CD4-positive, alpha-beta T cell treated with Interleukin-1 beta for 1 hour (primary cell): ENCODE results near the gene CD300C.
"Not testable (repeated sequence)": the region's sequence is repeated elsewhere in the genome, so short reads cannot be mapped to it uniquely, and the experiment has no call there.

ENCODE experiments used
- DNase-seq, 2 donors: peaks; one replicate each; pipeline ENCODE4 v3.0.0-alpha.2; 2020 to 2022

Gene CD300C

DNA sequence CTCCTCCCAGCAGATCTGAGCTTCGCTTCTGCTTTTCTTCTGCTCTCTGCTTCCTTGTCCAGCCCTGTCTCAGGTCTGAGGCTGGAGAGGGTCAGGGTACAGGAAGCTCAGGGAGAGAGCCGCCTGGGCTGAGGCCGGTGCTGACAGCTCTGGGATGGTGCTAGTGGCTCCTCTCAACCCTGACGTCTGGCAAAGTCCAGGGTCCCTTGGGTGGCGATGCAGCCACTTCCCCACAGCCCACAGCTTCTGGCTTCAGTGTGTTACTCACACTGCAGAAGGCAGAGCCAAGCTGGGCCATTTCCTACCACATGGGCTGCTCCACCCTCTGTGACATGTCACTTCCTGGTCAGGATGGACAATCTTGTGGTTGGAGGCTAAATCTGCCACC, at the start of gene CD300C:
Gene CD300C (minus strand): TSS at position 273 of the 388 bp plus-strand sequence. CDS start 333 bp downstream, outside the sequence.
- DNase-seq: peak in 1 of 2 donors; percentile 71

- DNase-seq: no peak
Measured at GRCh38 chr17:74595037-74595750, 49.3 kb upstream of the CD300C start.

GRCh38 chr17:74592087-74592990, 46.4 kb upstream of the CD300C start, which contains the start of gene CD300LD:
CD300LD (minus strand) TSS chr17:74592283; CDS start chr17:74592202, 81 bp downstream.
- DNase-seq: no peak

DNA sequence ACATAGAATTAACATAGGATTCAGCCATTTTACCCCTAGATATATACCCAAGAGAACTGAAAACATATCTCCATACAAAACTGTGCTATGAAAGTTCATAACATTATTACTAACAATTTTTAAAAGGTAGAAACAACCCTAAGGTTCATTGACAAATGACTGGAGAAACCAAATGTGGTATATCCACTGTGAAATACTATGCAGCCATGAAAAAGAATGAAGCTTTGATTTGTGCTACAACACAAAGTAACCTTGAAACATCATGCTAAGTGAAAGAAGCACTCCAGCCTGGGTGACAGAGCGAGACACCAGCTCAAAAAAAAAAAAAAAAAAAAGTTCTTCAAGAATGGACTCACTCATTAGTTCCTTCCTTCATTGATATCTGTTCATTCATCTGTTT, 45.6 kb upstream of the CD300C start:
- DNase-seq: no peak

DNA sequence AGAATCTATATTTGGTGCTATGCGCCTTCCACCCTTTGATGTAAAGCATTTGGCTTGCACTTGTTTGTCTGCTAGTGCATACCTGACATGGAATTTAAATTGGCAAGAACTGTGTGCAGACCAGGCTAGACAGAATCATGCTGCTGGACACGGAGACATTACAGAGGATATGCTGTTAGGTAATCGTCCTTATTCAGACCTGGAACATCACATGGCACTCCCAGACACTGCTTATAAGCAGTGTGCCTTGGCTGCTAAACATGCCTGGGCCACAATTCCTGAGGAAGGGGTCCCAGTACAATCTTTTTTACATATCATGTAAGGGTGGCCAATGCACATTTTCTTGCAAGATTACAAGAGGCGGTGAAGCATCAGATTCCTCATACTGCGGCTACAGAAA, 39.8 kb upstream of the CD300C start:
- no peak for DNase-seq

DNA sequence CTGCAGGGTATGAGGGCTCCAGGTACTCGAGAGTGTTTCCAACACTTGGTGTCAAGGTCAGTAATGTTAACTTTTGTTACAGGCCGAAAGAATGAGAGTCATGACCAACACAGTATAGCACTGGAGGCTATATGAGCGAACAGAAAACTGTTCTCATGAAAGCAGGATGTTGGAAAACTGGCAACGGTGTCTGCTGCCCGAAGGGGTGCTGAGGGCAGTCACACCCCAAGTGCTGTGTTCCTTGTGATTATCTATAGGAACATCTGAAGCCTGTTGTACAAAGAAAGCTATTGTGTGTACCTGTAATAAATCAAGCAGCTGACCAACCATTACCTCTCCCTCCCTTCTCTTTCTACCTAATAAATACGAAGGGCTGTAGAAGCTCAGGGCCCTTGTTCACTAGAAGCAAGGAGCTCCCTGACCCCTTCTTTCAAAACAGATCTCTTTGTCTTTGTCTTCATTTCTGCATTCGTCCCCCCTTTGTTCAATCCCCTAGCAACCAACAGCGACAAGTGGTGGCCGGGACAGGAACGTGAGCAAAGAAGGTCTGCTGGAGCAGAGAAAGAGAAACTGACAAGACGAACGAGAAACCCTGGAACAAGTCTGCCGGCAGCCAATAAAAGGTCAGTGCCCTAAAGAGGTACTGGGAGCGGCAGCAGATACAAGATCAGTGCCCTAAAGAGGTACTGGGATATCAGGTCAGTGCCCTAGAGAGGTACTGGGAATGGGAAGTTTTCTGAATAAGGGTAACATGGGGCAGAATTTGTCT, 38.6 kb upstream of the CD300C start:
- no peak for DNase-seq

- no peak for DNase-seq
Measured at GRCh38 chr17:74582633-74583032, 36.7 kb upstream of the CD300C start.

GRCh38 chr17:74579900-74580299, 34.0 kb upstream of the CD300C start:
- no peak for DNase-seq

DNA sequence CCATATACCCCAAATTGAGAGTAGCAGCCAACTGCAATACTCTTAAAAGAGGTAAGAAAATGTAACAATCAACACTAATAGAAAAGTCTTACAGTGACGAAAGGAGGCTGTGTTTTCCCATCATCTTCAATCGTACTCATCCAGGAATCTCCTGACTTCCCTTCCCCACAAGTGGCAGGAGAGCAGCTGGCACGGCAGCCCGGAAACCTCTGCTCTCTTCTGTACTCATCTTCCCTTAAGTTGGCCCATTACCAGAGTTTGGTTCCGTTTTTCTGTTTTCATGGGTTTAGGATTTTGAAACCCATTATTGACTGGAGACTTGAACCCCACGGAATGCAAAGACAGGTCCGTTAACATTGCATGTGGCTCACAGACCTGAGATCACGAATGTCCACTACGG, 33.1 kb upstream of the CD300C start:
- no peak for DNase-seq

DNA sequence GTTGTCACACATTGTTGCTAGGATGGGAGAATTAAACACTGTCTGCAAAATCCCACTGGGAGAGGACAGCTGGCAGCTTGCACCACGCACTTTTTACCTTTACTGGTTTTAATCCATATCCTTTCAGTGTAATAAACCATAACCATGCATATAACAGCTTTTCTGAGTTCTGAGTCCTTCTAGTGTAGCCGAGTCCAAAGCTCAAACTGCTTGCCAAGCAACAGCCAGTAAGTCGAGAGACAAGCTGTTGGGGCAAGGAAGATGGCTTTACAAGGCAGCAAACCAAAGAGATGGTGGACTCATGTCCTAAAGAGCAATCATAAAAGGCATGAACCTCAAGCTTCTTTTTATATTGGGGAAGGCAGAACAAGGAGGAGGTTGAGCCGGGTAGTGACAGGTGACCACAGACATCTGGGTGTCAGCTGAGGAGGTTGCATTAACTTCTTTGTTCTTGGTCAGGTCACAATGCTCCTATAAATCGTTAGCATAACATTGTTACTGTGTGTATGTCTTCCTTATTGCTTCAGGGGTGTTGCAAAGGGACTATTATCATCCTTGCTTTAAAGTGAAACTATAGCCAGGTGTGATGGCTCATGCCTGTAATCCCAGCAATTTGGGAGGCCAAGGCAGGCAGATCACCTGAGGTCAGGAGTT, 28.7 kb upstream of the CD300C start:
- DNase-seq: no peak

DNA sequence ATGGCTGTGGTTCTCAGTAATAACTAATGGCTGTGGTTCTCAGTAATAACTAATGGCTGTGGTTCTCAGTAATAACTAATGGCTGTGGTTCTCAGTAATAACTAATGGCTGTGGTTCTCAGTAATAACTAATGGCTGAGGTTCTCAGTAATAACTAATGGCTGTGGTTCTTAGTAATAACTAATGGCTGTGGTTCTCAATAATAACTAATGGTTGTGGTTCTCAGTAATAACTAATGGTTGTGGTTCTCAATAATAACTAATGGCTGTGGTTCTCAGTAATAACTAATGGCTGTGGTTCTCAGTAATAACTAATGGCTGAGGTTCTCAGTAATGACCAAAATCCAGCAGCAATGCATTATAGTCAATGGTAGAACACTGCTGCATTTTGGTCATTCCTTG, 27.7 kb upstream of the CD300C start:
- DNase-seq: not testable (repeated sequence)

DNA sequence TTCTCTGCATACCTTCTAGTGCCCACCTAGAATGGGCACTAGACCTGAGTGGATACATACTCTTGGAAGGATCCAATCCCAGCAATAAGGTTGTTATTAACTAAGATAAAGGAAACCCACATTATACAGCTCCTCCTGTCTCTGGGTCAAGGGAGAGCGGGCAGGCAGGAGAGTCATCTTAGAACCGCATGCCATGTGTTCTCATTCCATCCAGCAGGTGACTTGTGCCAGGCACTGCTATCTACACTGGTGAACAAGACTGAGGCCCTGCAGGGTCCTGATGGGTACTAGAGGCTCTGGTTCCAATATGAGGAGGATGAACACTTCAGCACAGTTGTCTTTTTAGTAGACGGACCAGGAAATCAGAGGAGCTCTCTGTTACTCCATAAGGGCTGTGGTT, 27.3 kb upstream of the CD300C start:
- no peak for DNase-seq

DNA sequence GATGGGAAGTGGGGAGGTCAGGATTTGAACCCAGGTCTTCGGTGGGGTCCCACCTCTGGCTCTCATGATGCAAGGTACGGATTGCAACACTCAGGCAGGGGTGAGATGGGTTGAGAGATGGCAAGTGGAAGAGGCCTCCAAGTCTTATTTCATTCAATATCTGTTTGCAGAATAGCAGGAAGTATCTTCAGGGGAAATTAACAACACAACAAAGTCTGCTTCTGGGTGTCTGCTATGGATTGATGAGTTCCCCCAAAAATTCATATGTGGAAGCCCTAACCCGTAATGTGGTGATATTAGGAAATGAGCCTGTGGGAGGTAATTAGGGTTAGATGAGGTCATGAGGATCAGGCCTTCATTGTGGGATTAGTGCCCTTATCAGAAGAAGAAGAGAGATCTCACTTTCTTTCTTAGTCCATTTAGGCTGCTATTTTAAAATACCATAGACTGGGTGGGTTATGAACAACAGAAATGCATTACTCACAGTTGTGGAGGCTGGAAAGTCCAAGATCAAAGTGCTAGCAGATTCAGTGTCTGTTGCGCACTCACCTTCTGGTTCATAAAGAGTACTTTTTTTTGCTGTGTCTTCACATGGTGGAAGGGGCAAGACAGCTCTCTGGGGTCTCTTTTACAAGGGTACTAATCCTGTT, 25.8 kb upstream of the CD300C start:
- DNase-seq: peak in 1 of 2 donors; percentile 5

- DNase-seq: peak in 1 of 2 donors; percentile 83
Measured at GRCh38 chr17:74569020-74570003, 23.4 kb upstream of the CD300C start.

GRCh38 chr17:74568106-74568873, 22.4 kb upstream of the CD300C start:
- no peak for DNase-seq

DNA sequence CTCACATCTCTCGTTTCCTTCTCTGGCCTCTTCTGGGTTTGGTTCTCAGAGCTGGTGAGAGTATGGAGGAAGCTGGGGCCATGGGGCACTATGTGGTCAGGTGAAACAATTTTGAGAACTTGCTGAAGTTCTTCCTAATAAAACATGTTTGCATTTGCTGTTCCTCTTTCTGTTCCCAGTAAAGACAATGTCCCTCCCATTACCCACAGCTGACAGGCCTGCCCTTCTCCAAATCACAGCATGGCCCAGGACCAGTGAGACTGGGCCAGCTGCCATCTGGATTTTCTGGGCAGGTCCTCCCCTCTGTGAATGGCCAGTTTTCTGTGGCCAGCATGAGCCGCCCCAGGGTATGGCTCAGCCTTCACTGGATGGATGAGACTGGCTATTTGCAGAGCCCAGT, 21.5 kb upstream of the CD300C start, which contains the start of gene CD300H:
Gene CD300H (minus strand): TSS at position 113 of the 400 bp plus-strand sequence.
- DNase-seq: peak in 1 of 2 donors; percentile 17

- DNase-seq: peak; percentile 17 to 40
Measured at GRCh38 chr17:74566132-74566753, 20.3 kb upstream of the CD300C start.

DNA sequence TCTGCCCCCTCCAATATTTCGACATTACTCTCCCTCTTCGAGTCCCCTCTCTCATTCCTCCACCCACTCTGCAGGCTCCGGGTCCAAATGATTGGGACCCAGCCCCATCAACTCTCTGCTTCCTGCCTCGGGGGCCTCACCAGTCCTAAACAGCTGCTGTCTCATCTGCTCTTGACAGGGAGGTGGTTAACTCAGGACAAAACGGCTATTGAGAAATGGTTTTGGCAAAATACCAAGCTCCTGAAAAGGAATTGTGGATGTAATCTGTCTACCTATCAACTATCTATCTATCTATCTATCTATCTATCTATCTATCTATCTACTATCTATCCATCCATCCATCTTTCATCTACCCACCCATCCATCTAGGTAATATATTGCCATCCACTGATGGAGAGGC, 19.2 kb upstream of the CD300C start:
- no peak for DNase-seq

- DNase-seq: no peak
Measured at GRCh38 chr17:74563358-74563757, 17.4 kb upstream of the CD300C start.
